GM12801 (cell line): Measurements from ENCODE around the gene SLC5A11.

ENCODE experiments used
- TF ChIP-seq, protein P1 (sequence below): IDR thresholded peaks from one replicate; pipeline ENCODE4 v1.5.1; 2011; ENCODE audit warnings: control low read depth; ENCODE audit not compliant: insufficient read length; ENCODE audit errors: extremely low read depth

SLC5A11 gene

DNA sequence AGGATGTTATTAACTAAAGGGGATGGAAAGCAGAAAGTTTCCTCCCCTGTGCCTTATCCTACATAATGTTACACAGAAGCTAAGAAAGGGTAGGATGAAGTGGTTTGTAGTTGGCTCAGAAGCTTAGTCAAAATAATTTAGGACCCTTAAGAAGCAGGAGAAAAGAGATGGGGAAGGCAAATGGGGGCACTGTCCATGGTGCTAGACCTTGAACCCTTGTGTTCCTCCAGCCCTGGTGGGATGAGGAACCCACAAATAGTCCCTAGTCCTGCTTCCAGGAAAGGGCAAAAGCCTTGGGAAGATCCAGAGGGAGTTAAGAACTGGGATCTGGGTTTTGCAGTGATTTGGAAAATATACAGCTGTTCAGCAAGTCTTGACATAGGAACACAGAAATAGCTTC is 54.5 kb downstream of the SLC5A11 start:
- TF ChIP-seq, protein P1, sequence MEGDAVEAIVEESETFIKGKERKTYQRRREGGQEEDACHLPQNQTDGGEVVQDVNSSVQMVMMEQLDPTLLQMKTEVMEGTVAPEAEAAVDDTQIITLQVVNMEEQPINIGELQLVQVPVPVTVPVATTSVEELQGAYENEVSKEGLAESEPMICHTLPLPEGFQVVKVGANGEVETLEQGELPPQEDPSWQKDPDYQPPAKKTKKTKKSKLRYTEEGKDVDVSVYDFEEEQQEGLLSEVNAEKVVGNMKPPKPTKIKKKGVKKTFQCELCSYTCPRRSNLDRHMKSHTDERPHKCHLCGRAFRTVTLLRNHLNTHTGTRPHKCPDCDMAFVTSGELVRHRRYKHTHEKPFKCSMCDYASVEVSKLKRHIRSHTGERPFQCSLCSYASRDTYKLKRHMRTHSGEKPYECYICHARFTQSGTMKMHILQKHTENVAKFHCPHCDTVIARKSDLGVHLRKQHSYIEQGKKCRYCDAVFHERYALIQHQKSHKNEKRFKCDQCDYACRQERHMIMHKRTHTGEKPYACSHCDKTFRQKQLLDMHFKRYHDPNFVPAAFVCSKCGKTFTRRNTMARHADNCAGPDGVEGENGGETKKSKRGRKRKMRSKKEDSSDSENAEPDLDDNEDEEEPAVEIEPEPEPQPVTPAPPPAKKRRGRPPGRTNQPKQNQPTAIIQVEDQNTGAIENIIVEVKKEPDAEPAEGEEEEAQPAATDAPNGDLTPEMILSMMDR = no peak

DNA sequence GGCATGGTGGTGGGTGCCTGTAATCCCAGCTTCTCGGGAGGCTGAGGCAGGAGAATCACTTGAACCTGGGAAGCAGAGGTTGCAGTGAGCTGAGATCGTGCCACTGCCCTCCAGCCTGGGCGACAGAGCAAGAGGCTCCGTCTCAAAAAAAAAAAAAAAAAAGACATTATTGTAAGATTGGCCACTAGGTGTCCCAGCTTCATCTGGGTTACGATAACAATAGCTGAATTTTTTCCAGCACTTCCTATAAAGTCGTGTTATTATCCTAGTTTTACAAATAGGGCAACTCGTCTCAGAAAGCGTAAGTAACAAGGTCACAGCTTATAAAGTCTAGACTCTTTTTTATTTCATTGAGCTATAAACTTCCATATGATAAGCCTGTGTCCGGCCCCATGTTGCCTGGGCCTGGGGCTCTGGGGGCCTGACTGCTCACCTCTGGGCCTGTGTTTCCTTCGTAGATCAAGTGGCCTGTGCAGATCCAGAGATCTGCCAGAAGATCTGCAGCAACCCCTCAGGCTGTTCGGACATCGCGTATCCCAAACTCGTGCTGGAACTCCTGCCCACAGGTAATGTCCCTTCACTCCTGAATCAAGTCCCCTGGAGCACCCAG is 60.5 kb downstream of the SLC5A11 start:
- TF ChIP-seq, protein P1 = no peak

DNA sequence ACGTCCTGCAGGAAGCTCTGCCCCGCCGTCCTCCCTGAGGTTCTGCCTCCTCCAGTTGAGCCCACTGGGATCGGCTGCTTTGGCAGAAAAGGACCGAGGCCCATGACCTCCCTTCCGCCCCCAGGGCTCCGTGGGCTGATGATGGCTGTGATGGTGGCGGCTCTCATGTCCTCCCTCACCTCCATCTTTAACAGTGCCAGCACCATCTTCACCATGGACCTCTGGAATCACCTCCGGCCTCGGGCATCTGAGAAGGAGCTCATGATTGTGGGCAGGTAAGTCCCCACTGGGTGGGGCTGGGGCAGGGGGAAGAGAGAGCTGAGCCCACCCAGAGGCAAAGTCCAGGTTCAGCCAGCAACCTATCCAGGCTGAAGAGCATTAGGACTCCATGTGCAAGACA is 61.1 kb downstream of the SLC5A11 start:
- TF ChIP-seq, protein P1 = no peak

DNA sequence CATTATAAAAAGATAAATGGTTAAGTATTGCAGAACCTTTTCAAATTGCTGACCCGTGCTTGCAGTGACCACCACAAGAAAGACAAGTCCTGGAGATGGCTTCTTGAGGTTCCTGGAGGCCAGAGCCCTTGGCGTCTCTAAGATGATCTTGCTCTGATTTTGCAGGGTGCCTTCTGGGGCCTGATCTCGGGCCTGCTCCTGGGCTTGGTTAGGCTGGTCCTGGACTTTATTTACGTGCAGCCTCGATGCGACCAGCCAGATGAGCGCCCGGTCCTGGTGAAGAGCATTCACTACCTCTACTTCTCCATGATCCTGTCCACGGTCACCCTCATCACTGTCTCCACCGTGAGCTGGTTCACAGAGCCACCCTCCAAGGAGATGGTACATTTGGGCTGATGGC is 63.0 kb downstream of the SLC5A11 start:
- TF ChIP-seq, protein P1 = no peak

DNA sequence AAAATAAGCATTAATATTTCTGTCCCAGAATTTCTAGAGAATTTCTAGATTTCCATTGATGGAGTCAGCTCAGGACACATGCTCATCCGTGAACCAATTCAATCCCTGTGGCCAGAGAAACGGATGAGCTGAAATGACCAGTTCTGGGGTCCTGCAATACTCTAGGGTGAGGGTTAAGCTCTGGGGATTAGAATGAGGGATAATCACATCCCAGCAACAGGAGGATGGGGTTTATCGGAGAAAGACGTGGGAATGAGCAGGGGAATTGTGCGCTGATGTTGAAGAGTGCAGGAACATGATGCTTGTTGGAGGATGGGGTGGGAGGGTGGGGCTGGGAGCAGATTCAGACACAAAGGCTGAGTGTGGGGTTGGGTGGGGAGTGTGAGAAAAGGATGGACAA is 64.1 kb downstream of the SLC5A11 start:
- TF ChIP-seq, protein P1 = no peak

DNA sequence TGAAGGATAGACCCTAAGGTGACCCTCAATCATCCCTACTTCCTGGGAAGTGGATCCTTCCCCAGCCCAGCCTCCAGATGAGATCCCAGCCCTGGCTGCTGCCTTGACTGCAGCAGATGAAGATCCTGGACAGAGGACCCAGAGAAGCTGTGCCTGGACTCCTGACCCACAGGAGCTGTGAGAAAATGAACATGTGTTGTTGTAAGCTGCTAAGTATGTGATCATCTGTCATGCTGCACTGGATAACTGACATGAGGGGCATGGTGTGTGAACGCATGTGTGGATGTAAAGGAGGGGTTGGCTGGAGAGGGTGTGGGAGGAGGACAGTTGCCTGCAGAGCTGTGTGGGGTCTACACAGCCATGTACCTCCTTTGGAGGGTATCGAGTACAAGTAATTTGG is 69.3 kb downstream of the SLC5A11 start:
- TF ChIP-seq, protein P1 = no peak

DNA sequence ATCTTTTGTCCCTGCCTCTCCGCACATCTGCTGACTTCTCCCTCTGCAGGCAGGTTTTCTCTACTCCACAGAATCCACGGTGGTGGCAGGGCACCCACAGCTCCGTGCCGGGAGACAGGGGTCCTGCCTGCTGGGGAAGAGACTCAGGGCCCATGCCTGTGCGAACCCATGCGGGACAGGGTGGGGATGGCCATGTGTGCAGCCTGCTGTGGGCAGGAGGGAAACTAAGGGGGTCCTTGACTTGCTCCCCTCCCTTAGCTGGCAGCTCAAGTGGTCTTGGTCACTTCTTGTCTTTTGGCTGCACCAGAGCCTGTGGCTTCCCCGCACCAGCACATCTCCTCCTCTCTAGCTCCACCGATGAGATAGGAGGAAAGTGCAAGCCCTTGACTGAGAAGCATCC is 69.8 kb downstream of the SLC5A11 start:
- TF ChIP-seq, protein P1 = no peak
